ENCODE data around the gene RHOF.
A peak's percentile ranks its signal among the peaks of the same experiment; 100 is the strongest.
"Not testable (repeated sequence)": the region's sequence is repeated elsewhere in the genome, so short reads cannot be mapped to it uniquely, and the experiment has no call there.

The RHOF gene

DNA sequence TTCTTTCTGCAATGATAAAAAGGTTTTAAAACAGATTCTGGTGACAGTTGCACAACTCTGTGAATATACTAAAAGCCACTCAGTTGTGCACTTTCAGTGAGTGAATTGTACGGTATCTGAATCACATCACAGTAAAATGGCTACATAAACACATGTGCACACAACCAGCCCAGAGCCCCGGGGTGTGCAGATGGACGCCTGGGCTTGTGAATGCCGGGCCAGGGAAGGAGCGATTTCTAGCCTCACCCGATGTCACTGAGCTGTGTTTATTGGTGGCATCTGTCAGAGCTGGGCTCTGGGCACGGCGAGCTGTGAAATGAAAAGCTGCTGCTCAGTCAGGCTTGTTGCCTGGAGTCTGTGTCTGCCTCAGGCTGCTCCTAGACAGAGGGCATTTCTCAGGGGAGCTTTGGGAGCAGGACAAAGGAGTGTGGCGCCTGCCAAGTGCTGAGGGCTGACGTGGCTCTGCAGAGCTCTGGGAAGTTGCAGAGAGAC is 25.9 kb downstream of the RHOF start:
- Histone ChIP-seq H3K9me3 (ENCODE audit: insufficient read depth, low read depth, low read length) (no peaks in the 10 kb centered on the region), H3K4me3 (ENCODE audit: low read length) (no peak overlapping the region), H3K36me3 (ENCODE audit: insufficient read depth, low read length) (0 out of 2 replicates have a peak, but pooled peaks cover 5% of the 10 kb centered on the region), H3K4me1 (ENCODE audit: insufficient read depth, low read length) (peaks cover 7% of the 10 kb centered on the region; the same call in 1 of the 2 replicates), H3K27me3 (ENCODE audit: insufficient read depth, low read length) (no peaks in the 10 kb centered on the region), H3K9ac (ENCODE audit: low read depth, low read length) (no peak overlapping the region), H3K27ac (ENCODE audit: low read depth, low read length) (no peak overlapping the region)
- WGBS, result 94% methylated on average over 10 of the region's 10 CpGs

DNA sequence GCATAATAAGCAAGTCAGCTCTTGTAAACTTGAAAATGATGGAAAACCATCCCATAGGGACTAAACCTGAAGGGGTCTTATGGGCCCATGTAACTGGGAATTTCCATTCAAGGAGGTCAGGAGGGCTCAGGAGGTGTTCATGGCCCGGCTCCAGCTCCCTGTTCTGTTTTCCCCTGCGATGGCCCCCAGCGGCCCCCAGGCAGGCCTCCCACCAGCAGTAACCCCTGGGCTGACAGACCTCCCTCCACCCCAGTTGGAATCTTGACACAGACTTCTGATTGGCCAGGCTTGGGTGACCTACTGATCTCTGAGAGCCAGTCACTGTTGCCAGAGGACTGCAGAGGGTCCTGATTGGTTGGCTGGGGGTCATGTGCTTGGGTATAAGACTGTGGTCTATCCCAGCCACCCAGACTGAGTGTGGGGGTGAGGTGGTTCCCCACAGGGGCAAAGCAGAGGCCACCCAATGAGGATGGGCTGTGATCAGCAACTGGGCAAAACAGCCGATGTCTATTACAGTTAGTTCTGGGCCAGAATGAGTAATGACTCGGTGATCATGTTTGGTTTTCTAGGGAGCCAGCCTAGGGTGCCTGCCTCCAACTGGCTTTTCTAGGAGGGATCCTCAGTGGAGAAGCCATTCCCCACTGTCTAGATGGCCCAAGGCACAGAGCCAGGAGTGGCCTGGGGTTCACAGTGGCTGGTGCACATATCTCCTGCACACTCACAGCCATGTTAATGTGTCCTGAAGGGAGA is 27.0 kb downstream of the RHOF start:
- Histone ChIP-seq H3K27ac (ENCODE audit: low read depth, low read length) (no peak overlapping the region), H3K4me3 (ENCODE audit: low read length) (no peak overlapping the region), H3K9me3 (ENCODE audit: insufficient read depth, low read depth, low read length) (no peaks in the 10 kb centered on the region), H3K4me1 (ENCODE audit: insufficient read depth, low read length) (peaks cover 7% of the 10 kb centered on the region; the same call in 1 of the 2 replicates), H3K9ac (ENCODE audit: low read depth, low read length) (no peak overlapping the region), H3K36me3 (ENCODE audit: insufficient read depth, low read length) (0 out of 2 replicates have a peak, but pooled peaks cover 5% of the 10 kb centered on the region), H3K27me3 (ENCODE audit: insufficient read depth, low read length) (no peaks in the 10 kb centered on the region)
- 92% methylated on average over 5 of the region's 5 CpGs for WGBS

DNA sequence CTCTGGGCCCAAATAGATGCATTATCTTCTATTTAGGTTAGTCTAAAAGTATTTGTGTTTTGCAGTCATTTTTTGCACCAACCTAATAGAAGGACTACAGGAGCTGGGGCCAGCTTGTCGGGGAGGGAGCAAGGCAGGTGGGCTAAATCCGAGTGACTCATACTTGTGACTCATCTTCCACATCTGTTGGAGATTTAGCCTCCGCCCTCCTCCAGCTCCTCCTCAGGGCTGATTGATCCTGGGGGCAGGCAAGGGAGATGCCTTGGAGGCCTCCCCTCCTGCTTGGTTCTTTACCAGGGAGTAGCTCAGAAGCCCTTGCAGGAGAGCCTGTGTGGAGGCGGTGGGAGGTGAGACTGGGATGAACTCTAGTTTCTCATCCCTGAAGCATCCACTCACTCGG is 27.9 kb downstream of the RHOF start:
- Histone ChIP-seq H3K9me3 (ENCODE audit: insufficient read depth, low read depth, low read length) (no peaks in the 10 kb centered on the region), H3K36me3 (ENCODE audit: insufficient read depth, low read length) (0 out of 2 replicates have a peak, but pooled peaks cover 5% of the 10 kb centered on the region)
- 70% methylated on average over 5 of the region's 5 CpGs for WGBS

GRCh38 chr12:121764808-121765207 is 28.7 kb downstream of the RHOF start:
- H3K27ac ChIP-seq (ENCODE audit: low read depth, low read length), result no peak overlapping the region
- H3K9ac ChIP-seq (ENCODE audit: low read depth, low read length), result no peak overlapping the region
- no peak overlapping the region for H3K4me3 ChIP-seq (ENCODE audit: low read length)
- H3K27me3 ChIP-seq (ENCODE audit: insufficient read depth, low read length), result no peaks in the 10 kb centered on the region
- H3K36me3 ChIP-seq (ENCODE audit: insufficient read depth, low read length), result 0 out of 2 replicates have a peak, but pooled peaks cover 5% of the 10 kb centered on the region
- no peaks in the 10 kb centered on the region for H3K9me3 ChIP-seq (ENCODE audit: insufficient read depth, low read depth, low read length)
- H3K4me1 ChIP-seq (ENCODE audit: insufficient read depth, low read length), result peaks cover 3% of the 10 kb centered on the region; the same call in 1 of the 2 replicates
- WGBS, result 95% methylated on average over 3 of the region's 3 CpGs

More for the DNA sequence above, 27.9 kb downstream of the RHOF start:
- H3K27me3 ChIP-seq (ENCODE audit: insufficient read depth, low read length), result no peaks in the 10 kb centered on the region
- peaks cover 4% of the 10 kb centered on the region; the same call in 1 of the 2 replicates for H3K4me1 ChIP-seq (ENCODE audit: insufficient read depth, low read length)
- H3K9ac ChIP-seq (ENCODE audit: low read depth, low read length), result no peak overlapping the region
- no peak overlapping the region for H3K4me3 ChIP-seq (ENCODE audit: low read length)
- H3K27ac ChIP-seq (ENCODE audit: low read depth, low read length), result peak overlapping the region; percentile 43; the same call in 1 of the 2 replicates

DNA sequence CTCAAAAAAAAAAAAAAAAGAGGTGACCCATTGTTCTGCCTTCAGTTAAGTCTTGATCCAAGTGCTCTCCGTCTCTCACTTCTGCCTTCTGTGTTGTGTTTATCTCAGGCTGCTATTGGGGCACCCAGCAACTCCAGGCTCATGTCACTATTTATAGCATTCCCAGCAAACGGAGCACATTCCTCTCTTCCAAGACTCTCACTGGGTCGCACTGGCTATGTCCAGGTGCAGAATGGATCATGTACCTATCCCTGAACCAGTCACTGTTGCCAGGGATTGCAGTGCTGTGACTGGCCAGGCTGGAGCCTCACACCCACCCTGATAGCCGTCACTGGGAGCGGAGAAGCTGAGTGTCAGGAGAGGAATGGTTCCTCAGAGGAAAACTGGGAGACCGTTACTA is 31.2 kb downstream of the RHOF start:
- peaks cover 3% of the 10 kb centered on the region; the same call in 1 of the 2 replicates for H3K4me1 ChIP-seq (ENCODE audit: insufficient read depth, low read length)
- no peak overlapping the region for H3K27ac ChIP-seq (ENCODE audit: low read depth, low read length)
- no peak overlapping the region for H3K9ac ChIP-seq (ENCODE audit: low read depth, low read length)
- WGBS, result 91% methylated on average over 6 of the region's 6 CpGs
- H3K9me3 ChIP-seq (ENCODE audit: insufficient read depth, low read depth, low read length), result no peaks in the 10 kb centered on the region
- H3K27me3 ChIP-seq (ENCODE audit: insufficient read depth, low read length), result no peaks in the 10 kb centered on the region
- 0 out of 2 replicates have a peak, but pooled peaks cover 5% of the 10 kb centered on the region for H3K36me3 ChIP-seq (ENCODE audit: insufficient read depth, low read length)
- H3K4me3 ChIP-seq (ENCODE audit: low read length), result no peak overlapping the region

DNA sequence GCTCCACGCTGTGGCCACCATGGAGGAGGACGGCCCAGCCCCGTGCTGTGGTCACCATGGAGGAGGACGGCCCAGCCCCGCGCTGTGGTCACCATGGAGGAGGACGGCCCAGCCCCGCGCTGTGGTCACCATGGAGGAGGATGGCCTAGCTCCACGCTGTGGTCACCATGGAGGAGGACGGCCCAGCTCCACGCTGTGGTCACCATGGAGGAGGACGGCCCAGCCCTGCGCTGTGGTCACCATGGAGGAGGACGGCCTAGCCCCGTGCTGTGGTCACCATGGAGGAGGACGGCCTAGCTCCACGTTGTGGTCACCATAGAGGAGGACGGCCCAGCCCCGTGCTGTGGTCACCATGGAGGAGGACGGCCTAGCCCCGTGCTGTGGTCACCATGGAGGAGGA is 35.0 kb downstream of the RHOF start:
- H3K9me3 ChIP-seq (ENCODE audit: insufficient read depth, low read depth, low read length); H3K9ac ChIP-seq (ENCODE audit: low read depth, low read length); H3K4me1 ChIP-seq (ENCODE audit: insufficient read depth, low read length); H3K27ac ChIP-seq (ENCODE audit: low read depth, low read length); H3K4me3 ChIP-seq (ENCODE audit: low read length); H3K27me3 ChIP-seq (ENCODE audit: insufficient read depth, low read length): not testable (repeated sequence)
- 97% methylated on average over 22 of the region's 22 CpGs for WGBS
- H3K36me3 ChIP-seq (ENCODE audit: insufficient read depth, low read length), result peaks cover 15% of the 10 kb centered on the region; the same call in 1 of the 2 replicates

- Histone ChIP-seq H3K27ac (ENCODE audit: low read depth, low read length) (no peak overlapping the region), H3K4me3 (ENCODE audit: low read length) (no peak overlapping the region), H3K4me1 (ENCODE audit: insufficient read depth, low read length) (no peaks in the 10 kb centered on the region), H3K36me3 (ENCODE audit: insufficient read depth, low read length) (peaks cover 33% of the 10 kb centered on the region), H3K9ac (ENCODE audit: low read depth, low read length) (no peak overlapping the region), H3K27me3 (ENCODE audit: insufficient read depth, low read length) (no peaks in the 10 kb centered on the region), H3K9me3 (ENCODE audit: insufficient read depth, low read depth, low read length) (no peaks in the 10 kb centered on the region)
- WGBS, result 93% methylated on average over 3 of the region's 3 CpGs
These were observed 37.9 kb downstream of the RHOF start for GRCh38 chr12:121755591-121755990.

- Histone ChIP-seq H3K4me3 (ENCODE audit: low read length) (no peak overlapping the region), H3K9ac (ENCODE audit: low read depth, low read length) (no peak overlapping the region), H3K4me1 (ENCODE audit: insufficient read depth, low read length) (no peaks in the 10 kb centered on the region), H3K27me3 (ENCODE audit: insufficient read depth, low read length) (no peaks in the 10 kb centered on the region), H3K27ac (ENCODE audit: low read depth, low read length) (no peak overlapping the region), H3K36me3 (ENCODE audit: insufficient read depth, low read length) (peaks cover 40% of the 10 kb centered on the region), H3K9me3 (ENCODE audit: insufficient read depth, low read depth, low read length) (no peaks in the 10 kb centered on the region)
- 93% methylated on average over 11 of the region's 11 CpGs for WGBS
These were observed 38.7 kb downstream of the RHOF start for GRCh38 chr12:121754836-121755235.

- Histone ChIP-seq H3K4me1 (ENCODE audit: insufficient read depth, low read length) (no peaks in the 10 kb centered on the region), H3K27me3 (ENCODE audit: insufficient read depth, low read length) (no peaks in the 10 kb centered on the region), H3K4me3 (ENCODE audit: low read length) (no peak overlapping the region), H3K36me3 (ENCODE audit: insufficient read depth, low read length) (peaks cover 40% of the 10 kb centered on the region), H3K9ac (ENCODE audit: low read depth, low read length) (no peak overlapping the region), H3K9me3 (ENCODE audit: insufficient read depth, low read depth, low read length) (no peaks in the 10 kb centered on the region), H3K27ac (ENCODE audit: low read depth, low read length) (no peak overlapping the region)
- 93% methylated on average over 12 of the region's 12 CpGs for WGBS
These were observed 39.6 kb downstream of the RHOF start for GRCh38 chr12:121753844-121754264.

- H3K36me3 ChIP-seq (ENCODE audit: insufficient read depth, low read length), result peaks cover 40% of the 10 kb centered on the region
- H3K27ac ChIP-seq (ENCODE audit: low read depth, low read length), result no peak overlapping the region
These were observed 41.6 kb downstream of the RHOF start for GRCh38 chr12:121751749-121752351.

DNA sequence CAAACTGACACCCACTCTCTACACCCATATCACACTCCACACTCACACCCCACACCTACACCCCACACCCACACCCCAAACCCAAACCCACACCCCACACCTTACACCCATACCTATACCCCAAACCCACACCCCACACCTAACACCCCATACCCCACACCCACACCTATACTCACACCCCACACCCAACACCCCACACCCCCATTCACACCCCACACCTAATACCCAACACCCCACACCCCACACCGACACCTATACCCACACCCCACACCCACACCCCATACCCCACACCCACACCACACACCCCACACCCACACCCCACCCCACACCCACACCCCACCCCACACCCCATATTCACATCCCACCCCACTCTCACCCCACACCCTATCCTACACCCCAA is 42.5 kb downstream of the RHOF start:
- no peak overlapping the region for H3K4me3 ChIP-seq (ENCODE audit: low read length)
- H3K4me1 ChIP-seq (ENCODE audit: insufficient read depth, low read length), result no peaks in the 10 kb centered on the region
- H3K9ac ChIP-seq (ENCODE audit: low read depth, low read length), result no peak overlapping the region
- H3K9me3 ChIP-seq (ENCODE audit: insufficient read depth, low read depth, low read length), result no peaks in the 10 kb centered on the region
- H3K36me3 ChIP-seq (ENCODE audit: insufficient read depth, low read length), result peaks cover 34% of the 10 kb centered on the region
- WGBS, result no CpG with 5 or more reads among the region's 1 CpG
- no peak overlapping the region for H3K27ac ChIP-seq (ENCODE audit: low read depth, low read length)
- no peaks in the 10 kb centered on the region for H3K27me3 ChIP-seq (ENCODE audit: insufficient read depth, low read length)

More at GRCh38 chr12:121751749-121752351, 41.6 kb downstream of the RHOF start:
- Histone ChIP-seq H3K4me1 (ENCODE audit: insufficient read depth, low read length) (no peaks in the 10 kb centered on the region), H3K4me3 (ENCODE audit: low read length) (no peak overlapping the region), H3K9me3 (ENCODE audit: insufficient read depth, low read depth, low read length) (no peaks in the 10 kb centered on the region), H3K27me3 (ENCODE audit: insufficient read depth, low read length) (no peaks in the 10 kb centered on the region), H3K9ac (ENCODE audit: low read depth, low read length) (no peak overlapping the region)
- WGBS, result 92% methylated on average over 12 of the region's 12 CpGs
